Measurements from ENCODE around the gene RTL10.

RTL10 gene

GRCh38 chr22:19821523-19822300 lies 33.0 kb downstream of the RTL10 start:
- DNase-seq, result no peak

DNA sequence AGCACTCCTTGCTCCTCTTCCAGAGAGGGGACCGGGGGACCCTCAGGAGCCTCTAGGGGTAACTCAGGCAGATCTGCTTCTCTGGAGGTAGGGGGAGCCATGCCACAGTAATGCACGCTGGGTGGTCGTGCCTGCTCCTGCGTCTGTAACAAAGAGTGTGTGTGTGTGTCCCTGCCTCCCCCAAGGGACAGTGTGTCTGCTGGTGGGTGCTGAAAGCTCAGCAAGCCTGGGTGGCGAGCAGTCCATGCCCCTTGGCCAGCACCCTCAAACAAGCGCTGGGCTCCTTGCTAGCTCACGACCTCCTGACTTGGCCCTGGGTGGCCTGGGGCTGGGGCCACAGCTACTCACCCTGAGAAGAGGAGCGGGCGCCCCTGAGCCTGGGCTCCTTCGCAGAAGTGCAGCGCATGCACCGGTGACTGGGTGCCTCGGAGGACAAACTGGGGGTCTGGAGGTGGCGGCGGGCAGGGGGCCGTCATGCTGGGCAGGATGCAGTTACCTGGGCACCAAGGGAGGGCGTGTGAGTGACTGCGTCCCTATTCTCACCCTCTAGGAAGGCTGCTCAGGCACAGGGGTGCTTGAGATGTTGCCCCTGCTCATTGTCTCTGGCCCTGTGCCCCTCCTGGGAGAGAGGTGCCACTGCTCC lies 33.7 kb downstream of the RTL10 start:
- DNase-seq, result no peak

DNA sequence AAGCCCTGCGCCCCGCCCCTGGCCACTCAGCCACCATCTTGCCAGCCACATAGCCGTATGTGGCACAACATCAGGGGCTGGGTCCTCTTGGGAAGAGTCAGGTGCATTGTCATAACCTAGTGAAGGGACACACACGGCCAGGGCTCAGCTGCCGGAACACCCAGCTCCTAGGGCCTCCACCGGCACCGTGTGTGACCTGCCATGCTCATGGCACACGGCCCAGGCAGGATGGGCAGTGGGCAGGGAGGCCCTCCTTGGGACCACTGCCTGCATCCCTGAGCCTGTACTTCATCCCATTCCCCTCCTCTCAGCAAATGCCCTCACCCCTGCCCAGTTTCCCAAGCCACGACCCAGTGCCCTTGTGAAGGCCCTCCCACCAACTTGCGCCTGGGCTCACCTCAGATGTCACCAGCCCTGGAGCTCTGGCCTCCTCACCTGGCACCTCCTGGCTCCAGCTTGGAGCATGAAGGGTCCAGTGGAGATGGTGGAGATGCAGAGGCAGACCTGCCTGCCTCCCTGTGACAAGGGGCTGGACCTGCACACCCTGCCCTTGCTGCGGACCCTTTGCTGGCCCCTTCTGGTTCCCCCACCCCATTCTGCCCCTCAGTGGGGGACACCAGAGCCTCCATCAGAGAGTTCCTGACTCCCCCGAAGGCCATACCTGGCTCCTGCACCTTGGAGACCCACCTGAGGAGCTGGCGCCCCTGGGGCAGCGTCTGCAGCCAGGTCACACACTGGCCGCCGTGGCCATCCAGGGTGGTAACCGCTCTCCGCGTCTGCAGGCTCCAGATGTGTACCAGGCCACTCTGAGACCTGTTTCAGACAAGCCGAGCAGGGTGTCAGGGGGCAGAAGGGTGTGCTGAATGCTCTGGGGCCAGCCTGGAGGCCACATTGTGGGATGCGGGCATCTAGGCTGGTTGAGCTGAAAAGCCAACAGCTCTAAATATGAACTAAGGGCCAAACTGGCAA lies 34.5 kb downstream of the RTL10 start:
- no peak for DNase-seq

- no peak for DNase-seq
Observed at GRCh38 chr22:19819208-19819910, 35.3 kb downstream of the RTL10 start.

DNA sequence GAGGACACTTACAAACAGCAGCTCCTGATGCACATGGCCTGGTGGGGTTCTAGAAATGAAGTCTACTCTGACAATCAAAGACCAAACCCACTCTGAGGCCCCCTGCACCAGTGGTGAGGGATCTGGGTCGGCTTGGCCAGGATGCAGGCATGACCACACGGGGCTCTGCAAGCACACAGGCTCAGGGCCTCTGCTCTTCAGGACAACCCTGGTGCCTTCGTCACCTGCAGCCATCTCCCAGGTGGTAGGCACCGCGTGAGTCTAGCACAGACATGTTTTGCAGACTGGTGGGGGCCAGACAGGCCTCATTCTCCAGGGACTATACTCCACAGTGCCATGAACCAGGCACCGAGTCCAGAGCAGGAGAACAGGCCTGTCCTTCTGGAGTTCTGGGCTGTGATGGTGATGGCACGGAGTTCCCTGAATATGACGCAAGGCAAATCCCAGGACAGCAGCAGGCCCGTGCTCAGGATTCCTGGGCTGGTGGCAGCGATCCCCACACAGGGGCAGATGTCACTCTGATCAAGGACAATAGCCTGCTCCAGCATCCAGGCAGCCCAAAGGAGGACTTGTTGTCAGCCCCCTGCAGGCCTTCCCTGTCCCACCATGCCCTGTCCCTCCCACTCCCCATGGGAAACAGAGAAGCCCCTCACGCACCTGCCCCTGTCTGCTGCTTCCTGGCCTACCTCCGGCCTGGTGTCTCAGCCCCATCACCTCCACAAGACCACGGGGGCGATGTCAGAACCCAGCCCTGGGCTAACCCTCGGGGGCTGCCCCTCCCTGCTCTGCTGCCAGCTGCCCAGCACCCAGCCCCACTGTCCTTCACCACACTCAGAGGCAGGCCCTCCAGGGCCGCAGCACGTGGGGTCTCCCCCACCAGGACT lies 36.1 kb downstream of the RTL10 start:
- DNase-seq, result peak; percentile 51

GRCh38 chr22:19816372-19817119 lies 38.1 kb downstream of the RTL10 start:
- DNase-seq, result no peak

DNA sequence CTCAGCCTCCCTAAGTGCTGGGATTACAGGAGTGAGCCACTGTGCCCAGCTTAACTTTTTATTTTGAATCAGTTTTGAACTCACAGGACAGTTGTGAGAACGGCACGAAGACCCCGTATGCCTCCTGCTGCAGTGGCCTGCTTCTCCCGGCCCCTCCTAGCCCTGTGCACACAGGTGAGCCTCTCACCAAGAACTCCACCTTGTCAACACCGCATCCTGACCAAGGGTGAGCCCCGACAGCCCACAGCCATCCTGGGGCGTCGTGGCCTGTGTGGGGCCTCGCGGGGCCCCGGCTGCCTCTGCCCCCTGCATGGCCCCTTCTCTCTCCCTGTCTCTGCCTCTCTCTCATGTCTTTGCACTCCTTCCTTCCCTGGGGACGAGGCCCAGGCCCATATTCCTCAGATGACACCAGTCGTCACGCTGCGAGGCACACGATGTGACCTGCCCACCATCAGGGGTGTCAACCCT lies 38.8 kb downstream of the RTL10 start:
- no peak for DNase-seq

- DNase-seq, result no peak
Observed at GRCh38 chr22:19815093-19815822, 39.4 kb downstream of the RTL10 start.

GRCh38 chr22:19814428-19814827 lies 40.2 kb downstream of the RTL10 start:
- no peak for DNase-seq

GRCh38 chr22:19812910-19813309 lies 41.8 kb downstream of the RTL10 start:
- no peak for DNase-seq

- DNase-seq, result no peak
Observed at GRCh38 chr22:19811811-19812771, 42.6 kb downstream of the RTL10 start.

GRCh38 chr22:19811211-19811621 lies 43.5 kb downstream of the RTL10 start:
- no peak for DNase-seq

GRCh38 chr22:19810381-19811201 lies 44.1 kb downstream of the RTL10 start:
- DNase-seq, result peak; percentile 18

DNA sequence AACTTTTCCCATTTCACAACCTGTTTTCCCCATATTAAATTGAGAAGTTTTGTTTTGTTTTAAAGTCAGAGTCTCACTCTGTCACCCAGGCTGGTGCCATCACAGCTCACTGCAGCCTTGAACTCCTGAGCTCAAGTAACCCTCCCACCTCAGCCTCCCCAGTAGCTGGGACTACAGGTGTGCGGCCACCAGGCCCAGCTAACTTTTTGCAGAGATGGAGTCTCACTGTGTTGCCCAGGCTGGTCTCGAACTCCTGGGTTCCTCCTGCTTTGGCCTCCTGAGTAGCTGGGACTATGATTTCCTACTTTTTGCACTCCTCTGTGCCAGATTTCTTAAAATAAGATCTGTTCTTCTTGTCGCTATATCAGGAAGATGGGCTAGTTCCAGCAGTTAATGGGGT lies 44.9 kb downstream of the RTL10 start:
- no peak for DNase-seq

GRCh38 chr22:19808873-19809478 lies 45.7 kb downstream of the RTL10 start:
- no peak for DNase-seq

- peak; percentile 15 for DNase-seq
Observed at GRCh38 chr22:19807914-19808872, 46.5 kb downstream of the RTL10 start.

Measured in NCI-H2171 treated with DMSO at 0.1 percent for 48 hours (cell line).